HG03469 (cell line): ENCODE measurements around the gene MYH14.
"Not testable (repeated sequence)": the region's sequence is repeated elsewhere in the genome, so short reads cannot be mapped to it uniquely, and the experiment has no call there.

Experiments
- ATAC-seq: cut with Tn5 transposase; IDR thresholded peaks from one replicate; pipeline ENCODE4 v1.9.1; 2021; ENCODE audit warnings: mild to moderate bottlenecking, moderate library complexity, moderate number of reproducible peaks; ENCODE audit not compliant: unreplicated experiment

Gene MYH14

GRCh38 chr19:50315773-50316448 is 112.5 kb downstream of the MYH14 start:
- ATAC-seq, result no peak

GRCh38 chr19:50317115-50317514 is 113.7 kb downstream of the MYH14 start:
- ATAC-seq, result no peak

- no peak for ATAC-seq
These were observed 115.0 kb downstream of the MYH14 start for GRCh38 chr19:50318438-50318837.

- ATAC-seq, result no peak
These were observed 115.7 kb downstream of the MYH14 start for GRCh38 chr19:50319156-50319555.

- ATAC-seq, result no peak
These were observed 116.6 kb downstream of the MYH14 start for GRCh38 chr19:50320051-50320450.

GRCh38 chr19:50320596-50320995 is 117.2 kb downstream of the MYH14 start:
- no peak for ATAC-seq

- no peak for ATAC-seq
These were observed 118.4 kb downstream of the MYH14 start for GRCh38 chr19:50321831-50322230.

- ATAC-seq, result no peak
These were observed 118.8 kb downstream of the MYH14 start for GRCh38 chr19:50322234-50322633.

- no peak for ATAC-seq
These were observed 119.7 kb downstream of the MYH14 start for GRCh38 chr19:50322931-50323781.

GRCh38 chr19:50323782-50324133 is 120.3 kb downstream of the MYH14 start:
- no peak for ATAC-seq

- ATAC-seq, result no peak
These were observed 120.9 kb downstream of the MYH14 start for GRCh38 chr19:50324331-50324730.

GRCh38 chr19:50325310-50326100 is 122.1 kb downstream of the MYH14 start:
- no peak for ATAC-seq

GRCh38 chr19:50326101-50326664 is 122.8 kb downstream of the MYH14 start:
- ATAC-seq, result no peak

- ATAC-seq, result no peak
These were observed 123.6 kb downstream of the MYH14 start for GRCh38 chr19:50327013-50327412.

GRCh38 chr19:50327461-50328223 is 124.2 kb downstream of the MYH14 start:
- no peak for ATAC-seq

- ATAC-seq, result no peak
These were observed 124.9 kb downstream of the MYH14 start for GRCh38 chr19:50328224-50328872.

- ATAC-seq, result no peak
These were observed 125.4 kb downstream of the MYH14 start for GRCh38 chr19:50328873-50329145.

- ATAC-seq, result peak; percentile 23
These were observed 125.9 kb downstream of the MYH14 start, which contains the start of gene KCNC3 for GRCh38 chr19:50329146-50329925. KCNC3 (minus strand) TSS chr19:50329377; CDS start chr19:50329082, 295 bp downstream.

GRCh38 chr19:50329926-50330294 is 126.5 kb downstream of the MYH14 start:
- not testable (repeated sequence) for ATAC-seq
